HEK293T (cell line): Measurements from ENCODE around the gene PPP5C.

Experiments used
- BHLHE40 ChIP-seq: fragments of 450-650 bp; IDR thresholded peaks from 2 replicates; pipeline ENCODE4 v1.6.1; 2016; ENCODE audit warnings: mild to moderate bottlenecking, moderate library complexity, borderline replicate concordance
- FOXK2 ChIP-seq: fragments of 450-650 bp; IDR thresholded peaks from 2 replicates; pipeline ENCODE4 v1.6.1; 2016; ENCODE audit warnings: mild to moderate bottlenecking
- SP1 ChIP-seq: fragments of 450-650 bp; IDR thresholded peaks from 2 replicates; pipeline ENCODE4 v1.6.1; 2017
- TARDBP ChIP-seq: fragments of 450-650 bp; IDR thresholded peaks from 2 replicates; pipeline ENCODE4 v1.6.1; 2016

- TF ChIP-seq TARDBP (no peak), BHLHE40 (no peak), SP1 (no peak), FOXK2 (no peak)
Observed at GRCh38 chr19:46328079-46328478, 18.8 kb upstream of the PPP5C start.
